ENCODE measurements around the gene STX8. TPM values are rescaled to one million over a fixed set of nuclear protein-coding genes. Genes with fewer than 3 reads are reported as not detected.

The STX8 gene
- total RNA-seq, 1 experiment from 2014 or later, result 38.8 TPM

- no peaks in the 10 kb centered on the region for H3K27me3 ChIP-seq (ENCODE audit: insufficient read depth, low read length)
- no TSS peak for BruUV-seq (replicated peaks)
- ChIA-PET POLR2A (no interaction called here), CTCF (no interaction called here), RAD21 (ENCODE audit: low non-redundant PET in 1 of 2, low total read pairs in 2 of 2, uncharacterized antibody in 2 of 2, unreplicated experiment in 2 of 2) (no interaction called here)
- H3K9me2 ChIP-seq (ENCODE audit: insufficient read depth), result no peaks in the 10 kb centered on the region
- no peak overlapping the region for H2AFZ ChIP-seq (ENCODE audit: low read depth, low read length, poor library complexity, severe bottlenecking)
- H3K9me3 ChIP-seq (ENCODE audit: control insufficient read depth in 1 of 2, insufficient read depth in 1 of 2, low read depth in 1 of 2, low read length in 2 of 2), result no peaks in the 10 kb centered on the region
- H3K27ac ChIP-seq (ENCODE audit: low read depth, low read length), result no peak overlapping the region
- H3K9ac ChIP-seq (ENCODE audit: low read length), result no peak overlapping the region
- no peaks in the 10 kb centered on the region for H3K79me2 ChIP-seq (ENCODE audit: insufficient read depth, low read length)
- H3K4me2 ChIP-seq (ENCODE audit: low read length), result no peak overlapping the region
- no peaks in the 10 kb centered on the region for H3K36me3 ChIP-seq (ENCODE audit: control insufficient read depth in 1 of 2, insufficient read depth in 2 of 2, low read length in 2 of 2)
- intact Hi-C loops (cut with micrococcal nuclease), result loop anchor here (5.0 kb wide), 1 partner anchor 302 kb away; no protein-coding TSS in a partner anchor
- no peak for TF ChIP-seq EZH2phosphoT487 (IDR thresholded peaks at IDR 0.05; ENCODE audit: borderline replicate concordance)
- TF ChIP-seq, protein P1, sequence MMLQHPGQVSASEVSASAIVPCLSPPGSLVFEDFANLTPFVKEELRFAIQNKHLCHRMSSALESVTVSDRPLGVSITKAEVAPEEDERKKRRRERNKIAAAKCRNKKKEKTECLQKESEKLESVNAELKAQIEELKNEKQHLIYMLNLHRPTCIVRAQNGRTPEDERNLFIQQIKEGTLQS (IDR thresholded peaks at IDR 0.05), result no peak
- no peak for TF ChIP-seq CTCF (IDR thresholded peaks at IDR 0.05 in 2 of 3, conservative IDR thresholded peaks at IDR 0.05 in 1 of 3; ENCODE audit: borderline replicate concordance in 1 of 3, insufficient read depth in 1 of 3, low read depth in 2 of 3, low read length in 2 of 3)
- no peak for TF ChIP-seq SRF (IDR thresholded peaks at IDR 0.05; ENCODE audit: low read depth)
- no peak for TF ChIP-seq CEBPB (IDR thresholded peaks at IDR 0.05; ENCODE audit: low read depth)
- TF ChIP-seq ZNF274 (IDR thresholded peaks at IDR 0.05; ENCODE audit: low read depth, low read length), result no peak
- TF ChIP-seq CBX3 (IDR thresholded peaks at IDR 0.05; ENCODE audit: low read depth), result no peak
- no peak for TF ChIP-seq YY1 (IDR thresholded peaks at IDR 0.05; ENCODE audit: extremely low read depth, insufficient replicate concordance, low read depth, low read length)
- DNase-seq (ENCODE audit: low read depth, low spot score), result no peak
- H3K4me3 ChIP-seq (replicated peaks in 1 of 2; ENCODE audit: low read depth in 1 of 2, low read length in 2 of 2), result no peak overlapping the region
- H4K20me1 ChIP-seq (ENCODE audit: insufficient read depth), result no peaks in the 10 kb centered on the region
- peaks cover 0 to 5% of the 10 kb centered on the region in 2 experiments; a peak in 1 of 4 replicates for H3K4me1 ChIP-seq (ENCODE audit: control insufficient read depth in 1 of 2, insufficient read depth in 2 of 2, low read length in 2 of 2)
- no peak for ATAC-seq
Measured at GRCh38 chr17:9294661-9295210, 280.9 kb downstream of the STX8 start.
